ENCODE data around the gene BMPR1B. TPM values are rescaled to one million over a fixed set of nuclear protein-coding genes. Genes with fewer than 3 reads are reported as not detected.

BMPR1B gene
- total RNA-seq, 1 donor, result 4.3 TPM

- TF ChIP-seq CTCF (IDR thresholded peaks at IDR 0.05; ENCODE audit: insufficient read depth, low read depth, low read length), result no peak
- H3K4me3 ChIP-seq (ENCODE audit: low read depth, low read length), result no peak overlapping the region
- DNase-seq (ENCODE audit: low read depth), result no peak
Observed at GRCh38 chr4:95017305-95018064, 259.7 kb downstream of the BMPR1B start.

- no peak for TF ChIP-seq CTCF (IDR thresholded peaks at IDR 0.05; ENCODE audit: insufficient read depth, low read depth, low read length)
- no peak overlapping the region for H3K4me3 ChIP-seq (ENCODE audit: low read depth, low read length)
- DNase-seq (ENCODE audit: low read depth), result no peak
Observed at GRCh38 chr4:95018785-95019184, 261.0 kb downstream of the BMPR1B start.

GRCh38 chr4:95020521-95020920 lies 262.8 kb downstream of the BMPR1B start:
- no peak overlapping the region for H3K4me3 ChIP-seq (ENCODE audit: low read depth, low read length)
- no peak for TF ChIP-seq CTCF (IDR thresholded peaks at IDR 0.05; ENCODE audit: insufficient read depth, low read depth, low read length)
- DNase-seq (ENCODE audit: low read depth), result no peak

- H3K4me3 ChIP-seq (ENCODE audit: low read depth, low read length), result no peak overlapping the region
- DNase-seq (ENCODE audit: low read depth), result no peak
- TF ChIP-seq CTCF (IDR thresholded peaks at IDR 0.05; ENCODE audit: insufficient read depth, low read depth, low read length), result no peak
Observed at GRCh38 chr4:95021099-95021498, 263.3 kb downstream of the BMPR1B start.

- no peak for TF ChIP-seq CTCF (IDR thresholded peaks at IDR 0.05; ENCODE audit: insufficient read depth, low read depth, low read length)
- H3K4me3 ChIP-seq (ENCODE audit: low read depth, low read length), result no peak overlapping the region
- no peak for DNase-seq (ENCODE audit: low read depth)
Observed at GRCh38 chr4:95023110-95023509, 265.4 kb downstream of the BMPR1B start.

- no peak overlapping the region for H3K4me3 ChIP-seq (ENCODE audit: low read depth, low read length)
- TF ChIP-seq CTCF (IDR thresholded peaks at IDR 0.05; ENCODE audit: insufficient read depth, low read depth, low read length), result no peak
- no peak for DNase-seq (ENCODE audit: low read depth)
Observed at GRCh38 chr4:95027905-95028618, 270.3 kb downstream of the BMPR1B start.
